ENCODE results near the gene LGALS3.

LGALS3 gene

GRCh38 chr14:55129428-55130195 lies 560 bp downstream of the LGALS3 start:
- in situ Hi-C loops (cut with MboI; ENCODE audit: low sequenced_read_pairs): no loop called here

GRCh38 chr14:55130196-55130550 lies 1.1 kb downstream of the LGALS3 start:
- in situ Hi-C loops (cut with MboI; ENCODE audit: low sequenced_read_pairs): no loop called here

- in situ Hi-C loops (cut with MboI; ENCODE audit: low sequenced_read_pairs): no loop called here
Observed at GRCh38 chr14:55131370-55132137, 2.5 kb downstream of the LGALS3 start.

GRCh38 chr14:55133416-55133815 lies 4.4 kb downstream of the LGALS3 start:
- in situ Hi-C loops (cut with MboI; ENCODE audit: low sequenced_read_pairs): no loop called here

DNA sequence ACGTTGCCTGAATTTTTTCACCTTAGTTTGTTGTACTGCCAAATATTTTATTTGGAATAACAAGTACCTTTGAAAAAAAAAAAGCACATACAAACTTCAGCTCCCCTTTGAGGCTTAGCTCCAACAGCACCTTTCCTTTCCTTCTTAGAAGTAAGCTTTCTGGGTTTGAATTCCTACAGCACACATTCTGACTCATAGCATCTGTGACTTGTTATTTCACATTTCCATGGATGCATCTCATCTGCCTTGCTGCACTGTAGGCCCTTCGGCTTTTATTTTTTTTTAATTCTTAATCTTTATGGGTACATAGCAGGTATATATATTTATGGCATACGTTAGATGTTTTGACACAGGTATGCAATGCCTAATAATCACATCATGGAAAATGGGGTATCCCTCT lies 7.2 kb downstream of the LGALS3 start:
- in situ Hi-C loops (cut with MboI; ENCODE audit: low sequenced_read_pairs): no loop called here

GRCh38 chr14:55136885-55137786 lies 8.1 kb downstream of the LGALS3 start:
- in situ Hi-C loops (cut with MboI; ENCODE audit: low sequenced_read_pairs): no loop called here

DNA sequence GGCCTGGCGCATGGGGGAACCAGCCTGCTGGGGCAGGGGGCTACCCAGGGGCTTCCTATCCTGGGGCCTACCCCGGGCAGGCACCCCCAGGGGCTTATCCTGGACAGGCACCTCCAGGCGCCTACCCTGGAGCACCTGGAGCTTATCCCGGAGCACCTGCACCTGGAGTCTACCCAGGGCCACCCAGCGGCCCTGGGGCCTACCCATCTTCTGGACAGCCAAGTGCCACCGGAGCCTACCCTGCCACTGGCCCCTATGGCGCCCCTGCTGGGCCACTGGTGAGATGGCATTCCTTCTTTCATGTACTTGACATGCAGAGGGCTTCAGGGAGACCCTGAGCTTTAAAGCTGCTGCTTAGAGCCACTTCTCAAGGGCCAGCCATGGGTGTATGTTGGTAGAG lies 9.0 kb downstream of the LGALS3 start:
- in situ Hi-C loops (cut with MboI; ENCODE audit: low sequenced_read_pairs): no loop called here

GRCh38 chr14:55139141-55139540 lies 10.1 kb downstream of the LGALS3 start:
- in situ Hi-C loops (cut with MboI; ENCODE audit: low sequenced_read_pairs): no loop called here

DNA sequence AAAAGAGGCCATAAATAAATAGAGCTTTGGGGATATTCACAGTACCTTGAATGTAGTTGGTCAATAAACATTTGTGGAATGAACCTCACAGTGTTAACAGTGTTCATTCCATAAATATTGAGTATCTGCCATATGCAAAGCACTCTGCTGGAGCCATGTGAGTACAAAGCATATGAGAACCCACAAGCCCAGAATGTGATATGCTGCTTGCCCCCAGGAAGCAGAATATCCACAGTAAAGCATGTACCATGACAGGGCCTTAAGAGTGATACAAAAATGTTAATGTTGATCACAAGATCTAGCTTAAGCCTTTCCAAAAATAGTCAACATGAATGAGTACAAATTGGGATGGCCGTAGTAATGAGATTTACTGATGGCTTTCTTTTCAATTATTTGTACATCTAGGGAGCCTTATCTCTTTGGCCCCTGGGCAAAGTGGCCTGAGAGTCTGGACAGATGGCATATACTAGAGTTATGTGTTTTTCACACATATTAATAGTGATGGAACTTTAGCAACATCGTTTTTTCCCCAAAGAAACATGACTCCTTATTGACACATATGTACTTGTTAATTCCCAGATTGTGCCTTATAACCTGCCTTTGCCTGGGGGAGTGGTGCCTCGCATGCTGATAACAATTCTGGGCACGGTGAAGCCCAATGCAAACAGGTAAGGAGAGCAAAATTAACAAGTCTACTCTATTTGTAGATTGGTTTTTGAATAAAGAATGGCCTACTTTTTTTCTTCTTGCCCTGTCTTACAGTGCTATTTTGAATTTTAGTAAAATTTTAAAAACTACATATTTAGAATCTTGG lies 10.9 kb downstream of the LGALS3 start:
- in situ Hi-C loops (cut with MboI; ENCODE audit: low sequenced_read_pairs): no loop called here

DNA sequence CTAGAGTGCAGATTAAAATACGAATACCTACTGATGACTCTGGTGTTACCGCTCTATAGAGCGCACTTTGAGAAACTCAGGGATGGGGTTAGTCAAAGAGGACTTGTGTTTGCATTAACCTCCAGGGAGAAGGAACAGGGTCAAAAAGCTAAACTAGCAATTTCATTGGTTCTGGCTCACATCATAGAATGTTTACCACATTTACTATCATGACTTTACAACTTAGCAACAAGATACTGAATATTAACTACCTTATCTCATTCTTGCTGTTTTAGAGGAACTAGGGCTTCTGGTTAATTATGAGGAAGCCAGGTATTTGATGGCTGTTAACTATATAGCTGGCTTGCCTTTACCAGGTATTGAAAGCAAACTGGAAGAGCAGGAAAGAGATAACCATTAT lies 12.8 kb downstream of the LGALS3 start:
- in situ Hi-C loops (cut with MboI; ENCODE audit: low sequenced_read_pairs): no loop called here

DNA sequence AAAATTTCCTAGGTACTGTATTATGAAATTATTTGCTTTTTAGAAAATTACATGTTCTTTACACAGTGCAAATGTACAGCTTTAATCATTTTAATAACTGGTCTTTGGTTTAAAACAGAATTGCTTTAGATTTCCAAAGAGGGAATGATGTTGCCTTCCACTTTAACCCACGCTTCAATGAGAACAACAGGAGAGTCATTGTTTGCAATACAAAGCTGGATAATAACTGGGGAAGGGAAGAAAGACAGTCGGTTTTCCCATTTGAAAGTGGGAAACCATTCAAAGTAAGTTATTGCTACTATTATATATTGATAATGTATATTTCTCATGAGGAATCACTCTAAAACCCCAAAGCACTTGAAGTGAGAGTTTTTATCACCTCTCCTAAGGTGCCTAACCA lies 13.4 kb downstream of the LGALS3 start:
- in situ Hi-C loops (cut with MboI; ENCODE audit: low sequenced_read_pairs): no loop called here

GRCh38 chr14:55146425-55146824 lies 17.4 kb downstream of the LGALS3 start:
- in situ Hi-C loops (cut with MboI; ENCODE audit: low sequenced_read_pairs): no loop called here

- in situ Hi-C loops (cut with MboI; ENCODE audit: low sequenced_read_pairs): loop anchor here (10.0 kb wide), 1 partner anchor 57 kb away; no protein-coding TSS in a partner anchor
Observed at GRCh38 chr14:55151601-55152000, 22.5 kb downstream of the LGALS3 start.

GRCh38 chr14:55152052-55152753 lies 23.2 kb downstream of the LGALS3 start:
- in situ Hi-C loops (cut with MboI; ENCODE audit: low sequenced_read_pairs): loop anchor here (10.0 kb wide), 1 partner anchor 57 kb away; no protein-coding TSS in a partner anchor

DNA sequence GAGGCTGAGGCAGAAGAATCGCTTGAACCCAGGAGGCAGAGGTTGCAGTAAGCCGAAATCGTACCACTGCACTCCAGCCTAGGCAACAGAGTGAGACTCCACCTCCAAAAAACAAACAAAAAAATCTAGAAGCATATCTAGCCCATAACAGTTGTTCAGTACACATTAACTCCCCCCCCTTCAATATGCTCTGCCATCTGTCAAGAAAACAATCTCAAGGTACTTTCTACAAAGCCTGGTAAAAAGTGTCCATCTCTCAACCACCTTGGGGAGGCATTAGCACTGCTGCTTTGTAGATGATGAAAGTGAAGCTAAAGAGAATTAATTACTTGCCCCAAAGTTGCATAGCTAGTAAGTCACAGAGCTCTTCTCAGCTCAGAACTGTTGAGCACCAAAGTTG lies 24.9 kb downstream of the LGALS3 start:
- in situ Hi-C loops (cut with MboI; ENCODE audit: low sequenced_read_pairs): loop anchor here (10.0 kb wide), 1 partner anchor 59 kb away; no protein-coding TSS in a partner anchor

- in situ Hi-C loops (cut with MboI; ENCODE audit: low sequenced_read_pairs): loop anchor here (10.0 kb wide), 1 partner anchor 62 kb away; no protein-coding TSS in a partner anchor
Observed at GRCh38 chr14:55157080-55157479, 28.0 kb downstream of the LGALS3 start.

- in situ Hi-C loops (cut with MboI; ENCODE audit: low sequenced_read_pairs): loop anchor here (10.0 kb wide), 1 partner anchor 64 kb away; no protein-coding TSS in a partner anchor
Observed at GRCh38 chr14:55158412-55158811, 29.4 kb downstream of the LGALS3 start.

DNA sequence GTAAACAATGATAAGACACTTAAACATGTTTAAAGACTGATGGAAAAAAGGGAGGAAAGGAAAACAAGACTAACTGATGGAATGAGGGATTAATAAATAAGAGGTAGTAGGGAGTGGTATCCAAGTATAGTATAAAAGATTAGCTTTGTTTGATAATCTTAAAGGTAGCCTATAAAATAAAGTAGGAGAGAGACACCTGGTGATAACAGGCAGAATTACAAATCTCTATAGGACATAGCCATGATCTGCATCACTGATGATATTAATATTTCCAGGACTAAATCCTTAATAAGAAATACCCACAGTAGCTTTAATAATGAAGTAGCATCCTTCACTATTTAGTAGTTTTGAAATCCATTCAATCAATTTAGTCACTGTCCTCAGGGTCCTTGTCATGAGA lies 31.9 kb downstream of the LGALS3 start:
- in situ Hi-C loops (cut with MboI; ENCODE audit: low sequenced_read_pairs): no loop called here

GRCh38 chr14:55170526-55170925 lies 41.5 kb downstream of the LGALS3 start:
- in situ Hi-C loops (cut with MboI; ENCODE audit: low sequenced_read_pairs): no loop called here

- in situ Hi-C loops (cut with MboI; ENCODE audit: low sequenced_read_pairs): no loop called here
Observed at GRCh38 chr14:55180006-55180405, 51.0 kb downstream of the LGALS3 start.
